ENCODE measurements around the gene CACNB2.
"Not testable (repeated sequence)": the region's sequence is repeated elsewhere in the genome, so short reads cannot be mapped to it uniquely, and the experiment has no call there.

The CACNB2 gene

GRCh38 chr10:18164748-18165361 is 24.6 kb downstream of the CACNB2 start:
- no peak for DNase-seq (ENCODE audit: low read depth in 1 of 2, low spot score in 1 of 2)
- TF ChIP-seq GABPA (IDR thresholded peaks at IDR 0.05; ENCODE audit: low read depth) = no peak
- TF ChIP-seq POLR2AphosphoS5 (IDR thresholded peaks at IDR 0.05; ENCODE audit: low read depth) = no peak
- no peak for TF ChIP-seq SPI1 (IDR thresholded peaks at IDR 0.05; ENCODE audit: borderline replicate concordance, low read depth)
- TF ChIP-seq REST (IDR thresholded peaks at IDR 0.05; ENCODE audit: insufficient replicate concordance, low read depth) = no peak
- no peak for TF ChIP-seq CTCF (IDR thresholded peaks at IDR 0.05; ENCODE audit: insufficient read depth, low read length)

GRCh38 chr10:18178854-18179483 is 38.7 kb downstream of the CACNB2 start:
- DNase-seq (ENCODE audit: low read depth in 1 of 2, low spot score in 1 of 2) = no peak
- TF ChIP-seq CTCF (IDR thresholded peaks at IDR 0.05; ENCODE audit: insufficient read depth, low read length) (no peak), REST (IDR thresholded peaks at IDR 0.05; ENCODE audit: insufficient replicate concordance, low read depth) (no peak)
- no peak overlapping the region for H3K4me3 ChIP-seq (replicated peaks; ENCODE audit: insufficient read depth, low read length)
- H3K27ac ChIP-seq (replicated peaks) = no peak overlapping the region
- H3K27me3 ChIP-seq (ENCODE audit: insufficient read depth, poor library complexity, severe bottlenecking) = no peaks in the 10 kb centered on the region

More at GRCh38 chr10:18164748-18165361, 24.6 kb downstream of the CACNB2 start:
- no peak overlapping the region for H3K27ac ChIP-seq (replicated peaks)
- no peaks in the 10 kb centered on the region for H3K27me3 ChIP-seq (ENCODE audit: insufficient read depth, poor library complexity, severe bottlenecking)
- H3K4me3 ChIP-seq (replicated peaks; ENCODE audit: insufficient read depth, low read length) = no peak overlapping the region

GRCh38 chr10:18179891-18180290 is 39.7 kb downstream of the CACNB2 start:
- no peak for TF ChIP-seq GABPA (IDR thresholded peaks at IDR 0.05; ENCODE audit: low read depth)
- TF ChIP-seq POLR2AphosphoS5 (IDR thresholded peaks at IDR 0.05; ENCODE audit: low read depth) = no peak
- no peak for TF ChIP-seq REST (IDR thresholded peaks at IDR 0.05; ENCODE audit: insufficient replicate concordance, low read depth)
- no peak for TF ChIP-seq SPI1 (IDR thresholded peaks at IDR 0.05; ENCODE audit: borderline replicate concordance, low read depth)
- TF ChIP-seq CTCF (IDR thresholded peaks at IDR 0.05; ENCODE audit: insufficient read depth, low read length) = no peak
- Histone ChIP-seq H3K27ac (replicated peaks) (no peak overlapping the region), H3K27me3 (ENCODE audit: insufficient read depth, poor library complexity, severe bottlenecking) (no peaks in the 10 kb centered on the region), H3K4me3 (replicated peaks; ENCODE audit: insufficient read depth, low read length) (no peak overlapping the region)
- DNase-seq (ENCODE audit: low read depth in 1 of 2, low spot score in 1 of 2) = no peak

GRCh38 chr10:18181382-18181781 is 41.2 kb downstream of the CACNB2 start:
- not testable (repeated sequence) for DNase-seq (ENCODE audit: low read depth in 1 of 2, low spot score in 1 of 2); H3K27me3 ChIP-seq (ENCODE audit: insufficient read depth, poor library complexity, severe bottlenecking); H3K27ac ChIP-seq (replicated peaks); H3K4me3 ChIP-seq (replicated peaks; ENCODE audit: insufficient read depth, low read length)

Measured in HL-60 (cell line).